NCI-H2196 treated with DMSO at 0.1 percent for 48 hours (cell line): Measurements from ENCODE around the gene STIM2.

Source experiments
- DNase-seq: peaks from one replicate; lab custom pipeline; 2025; ENCODE audit not compliant: unreplicated experiment; lab: John Stamatoyannopoulos, UW

STIM2 gene

DNA sequence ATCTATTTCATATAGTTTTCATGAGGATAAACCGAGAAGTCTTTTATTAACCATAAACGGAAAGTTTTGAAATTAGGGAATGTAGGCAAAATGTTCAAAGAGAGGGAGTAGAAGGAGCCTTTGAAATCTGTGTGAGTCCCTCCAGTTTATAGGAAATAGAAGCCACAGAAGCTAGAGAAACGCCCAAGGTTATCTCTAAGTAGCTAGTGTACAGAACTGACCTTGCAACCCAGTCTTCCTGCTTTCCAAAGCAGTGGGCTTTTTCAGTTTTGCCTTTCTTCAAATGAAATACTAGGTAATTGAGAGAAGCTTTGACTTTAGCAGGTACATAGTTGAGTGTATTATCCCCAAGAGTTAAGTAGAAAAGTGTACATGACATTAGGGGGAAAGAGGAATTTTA lies 39.4 kb downstream of the STIM2 start:
- no peak for DNase-seq

GRCh38 chr4:26900765-26901164 lies 40.1 kb downstream of the STIM2 start:
- no peak for DNase-seq

DNA sequence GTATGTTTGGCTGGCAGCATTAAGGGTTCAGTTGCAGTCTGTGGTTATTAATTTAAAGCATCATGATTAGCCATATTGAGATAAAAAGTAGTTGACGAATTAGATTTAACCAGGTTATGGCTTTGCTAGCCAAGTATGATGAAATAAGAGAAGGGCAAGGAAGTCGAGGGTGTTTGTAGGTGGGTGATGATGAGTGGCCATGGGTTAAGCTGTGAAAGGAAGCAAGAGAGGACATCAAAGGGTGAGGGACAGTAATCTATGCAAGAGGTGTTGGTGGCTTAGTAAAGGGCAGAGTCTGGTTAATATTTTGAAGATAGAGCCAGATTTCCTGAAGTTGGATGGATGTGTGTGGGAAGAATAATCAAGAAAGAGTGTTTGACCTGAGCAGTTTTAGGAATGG lies 44.5 kb downstream of the STIM2 start:
- DNase-seq: no peak

- DNase-seq: no peak
These were observed 47.3 kb downstream of the STIM2 start for GRCh38 chr4:26907731-26908599.

GRCh38 chr4:26909369-26909768 lies 48.7 kb downstream of the STIM2 start:
- DNase-seq: no peak

DNA sequence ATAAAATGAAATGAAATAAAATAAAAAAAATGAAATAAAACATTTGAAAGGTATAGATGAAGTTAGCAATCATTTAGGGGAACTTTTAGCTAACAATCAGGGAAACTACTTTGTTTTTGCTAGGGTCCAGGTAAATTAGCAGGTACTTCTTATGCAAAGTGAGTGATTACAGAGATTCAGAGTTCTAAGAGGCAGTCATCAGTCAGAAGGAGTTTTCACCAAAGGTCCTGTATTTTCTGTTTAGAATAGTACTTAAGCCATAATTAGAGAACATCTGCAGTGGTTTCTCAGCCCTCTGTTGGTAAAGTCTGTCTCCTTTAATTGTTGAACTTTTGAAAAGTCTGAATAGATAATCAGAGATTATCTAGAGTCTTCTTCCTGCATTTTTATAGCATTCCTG lies 50.6 kb downstream of the STIM2 start:
- DNase-seq: no peak

- DNase-seq: no peak
These were observed 51.4 kb downstream of the STIM2 start for GRCh38 chr4:26912069-26912468.

- DNase-seq: no peak
These were observed 52.2 kb downstream of the STIM2 start for GRCh38 chr4:26912810-26913209.

GRCh38 chr4:26916195-26916594 lies 55.6 kb downstream of the STIM2 start:
- DNase-seq: no peak

DNA sequence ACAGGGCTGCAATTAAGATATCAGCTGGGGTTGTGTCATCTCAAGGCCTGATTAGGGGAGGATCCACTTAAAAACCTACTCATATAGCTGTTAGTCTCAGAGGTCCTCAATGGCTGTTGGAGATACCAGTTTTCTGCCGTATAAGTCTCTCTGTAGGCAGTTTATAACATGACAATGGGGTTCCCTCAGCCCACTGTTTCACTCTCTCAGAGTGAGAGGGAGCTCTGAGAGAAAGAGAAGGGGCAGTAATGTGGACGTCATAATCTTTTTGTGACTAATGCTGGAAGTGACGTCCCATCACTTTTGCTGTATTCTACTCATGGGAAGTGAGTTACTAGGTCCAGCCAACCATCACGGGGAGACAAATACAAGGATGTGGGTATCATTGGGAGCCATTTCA lies 70.3 kb downstream of the STIM2 start:
- no peak for DNase-seq

- no peak for DNase-seq
These were observed 70.8 kb downstream of the STIM2 start for GRCh38 chr4:26931451-26931850.

DNA sequence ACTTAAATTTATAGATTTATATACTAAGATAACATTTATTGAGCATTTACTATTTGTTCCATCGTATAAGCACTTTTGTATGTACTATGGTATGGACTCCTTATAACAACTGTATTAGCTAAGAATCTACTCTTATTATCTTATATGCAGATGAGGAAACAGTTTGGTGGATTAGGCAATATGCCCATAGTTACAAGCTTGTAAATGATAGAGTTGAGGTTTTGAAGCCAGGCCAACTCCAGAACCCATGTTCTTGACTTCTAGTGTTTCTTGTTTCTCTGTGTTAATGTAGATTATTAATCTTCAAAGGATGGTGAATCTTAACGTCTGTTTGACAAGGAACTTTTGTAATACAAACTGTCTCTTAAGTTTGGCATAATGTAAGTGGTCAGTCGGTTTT lies 71.3 kb downstream of the STIM2 start:
- DNase-seq: no peak

GRCh38 chr4:26935397-26935796 lies 74.8 kb downstream of the STIM2 start:
- no peak for DNase-seq

GRCh38 chr4:26936284-26937065 lies 75.8 kb downstream of the STIM2 start:
- DNase-seq: no peak

- DNase-seq: no peak
These were observed 76.5 kb downstream of the STIM2 start for GRCh38 chr4:26937139-26937538.

DNA sequence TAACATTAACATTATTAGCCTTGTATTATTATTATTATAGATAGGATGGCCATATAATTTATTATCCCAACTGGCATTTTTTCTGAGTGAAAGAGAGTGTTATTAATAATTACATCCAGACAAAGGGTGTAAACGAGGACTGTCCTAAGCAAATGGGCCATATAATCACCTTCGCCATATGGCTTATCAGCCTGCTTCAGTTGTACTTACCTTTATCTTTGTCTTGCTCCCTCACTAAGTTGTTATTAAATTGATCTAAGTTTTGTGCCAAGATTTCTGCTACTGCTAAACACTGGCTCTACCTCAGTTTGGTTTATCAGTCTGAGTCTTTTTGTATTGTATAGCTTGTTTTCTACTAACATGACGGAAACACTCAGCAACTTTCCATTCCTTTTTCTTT lies 76.9 kb downstream of the STIM2 start:
- no peak for DNase-seq

DNA sequence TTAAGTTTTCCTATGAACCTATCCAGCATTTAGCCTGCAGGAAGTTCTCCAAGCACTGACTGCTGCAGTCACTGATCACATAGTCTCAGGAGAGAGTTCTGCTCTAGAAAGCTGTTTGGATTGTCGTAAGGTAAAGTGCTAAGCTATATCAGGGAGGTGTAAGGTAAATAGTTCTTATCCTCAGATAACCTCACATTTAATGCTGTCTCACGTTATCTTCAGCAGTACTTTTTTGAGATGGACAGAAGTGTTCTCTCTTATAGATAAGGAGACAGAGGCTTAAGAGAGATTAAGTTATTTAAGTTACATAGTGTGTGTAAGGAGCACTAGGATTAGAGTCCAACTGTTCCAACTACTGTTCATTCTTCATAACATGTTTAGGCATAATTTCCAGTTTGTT lies 77.9 kb downstream of the STIM2 start:
- DNase-seq: no peak

DNA sequence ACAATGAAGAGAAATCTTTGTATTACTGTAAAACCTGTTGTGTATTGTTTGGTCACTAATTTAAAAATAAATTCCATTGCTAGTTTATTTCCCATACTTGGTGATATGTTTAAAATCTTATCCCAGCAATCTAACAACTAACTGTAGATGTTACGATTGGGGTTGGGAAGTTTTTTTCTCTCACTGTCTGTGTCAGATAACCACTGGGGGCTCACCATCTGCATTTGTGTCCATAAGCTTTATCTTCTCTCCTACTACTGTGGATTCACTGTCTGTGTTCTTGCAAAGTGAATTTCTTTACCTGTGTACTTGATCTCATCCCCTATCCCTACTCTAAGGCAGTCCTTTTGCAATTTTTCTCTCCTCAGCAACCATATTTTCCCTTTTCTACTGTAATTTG lies 81.3 kb downstream of the STIM2 start:
- DNase-seq: no peak

DNA sequence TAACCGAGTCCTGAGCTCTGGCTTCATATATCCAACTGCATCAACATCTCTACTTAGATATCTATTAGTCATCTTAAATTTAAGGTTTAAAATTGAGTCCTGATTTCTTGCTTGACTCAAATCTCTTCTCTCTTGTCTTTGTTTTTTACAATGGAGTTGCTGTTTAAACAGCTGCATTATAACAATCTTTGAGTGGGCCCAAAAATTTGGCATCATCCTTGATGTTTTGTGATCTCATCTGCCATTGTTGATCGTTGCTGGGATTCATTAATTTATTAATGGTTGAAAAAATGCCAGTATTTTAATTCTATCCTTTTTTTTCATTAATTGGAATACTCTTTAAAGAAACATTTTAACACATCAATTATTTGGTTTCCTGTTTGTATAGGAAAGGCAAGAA lies 82.2 kb downstream of the STIM2 start:
- DNase-seq: no peak

DNA sequence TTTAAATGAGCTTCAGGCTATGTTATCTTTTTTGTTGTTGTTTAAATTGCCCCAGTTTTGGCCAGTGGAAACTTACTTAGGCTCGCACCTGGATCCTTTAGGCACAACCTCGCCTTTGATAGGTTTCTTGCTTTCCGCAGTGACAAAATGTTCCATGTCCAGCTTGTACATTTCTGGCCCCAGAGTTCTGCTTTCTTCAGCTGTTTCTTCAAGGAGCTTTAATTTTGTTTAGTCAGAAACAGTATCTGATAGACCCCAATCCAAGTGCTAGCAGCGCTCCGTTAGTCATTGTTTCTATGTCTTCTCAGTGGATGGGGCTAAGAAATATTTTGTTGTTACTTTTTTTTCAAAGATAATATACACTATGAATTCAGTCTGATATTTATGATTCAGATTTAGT lies 82.8 kb downstream of the STIM2 start:
- DNase-seq: no peak

- DNase-seq: no peak
These were observed 85.2 kb downstream of the STIM2 start for GRCh38 chr4:26945794-26946193.

DNA sequence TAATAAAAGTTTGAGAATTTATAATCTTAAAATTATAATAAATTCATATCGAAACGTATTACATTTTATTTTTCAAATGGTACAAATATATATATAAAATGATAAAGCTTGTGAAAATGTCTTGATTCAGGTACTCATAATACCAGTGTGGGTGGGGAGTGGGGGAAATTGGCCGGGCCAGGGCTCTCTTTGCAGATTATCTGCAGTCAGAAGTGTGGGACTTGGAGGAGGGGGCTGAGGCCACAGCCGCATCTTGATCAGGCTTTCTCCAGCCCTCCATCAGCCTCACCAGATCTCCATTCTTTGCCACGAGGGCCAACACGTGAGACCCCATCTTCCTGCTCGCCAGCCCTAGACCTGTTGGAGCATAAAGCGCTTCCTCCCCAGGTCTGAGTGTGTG lies 86.7 kb downstream of the STIM2 start:
- DNase-seq: no peak
